Esophagus mucosa (tissue), 1 donor: ENCODE data around the gene NEBL. TPM values are rescaled to one million over a fixed set of nuclear protein-coding genes. Genes with fewer than 3 reads are reported as not detected.

ENCODE experiments used
- ATAC-seq: fragments of 200-7000 bp; cut with Tn5 transposase; one replicate; pipeline ENCODE4 v1.9.1; 2020
- total RNA-seq: library from RNA; stranded (reverse); gene quantifications from one replicate; pipeline ENCODE4 v1.2.4, GENCODE V29; 2023
- donor health status: DM: yes; HTN: yes; CAD: no.

Gene NEBL
- total RNA-seq, 1 donor from 2014 or later: 30.1 TPM

DNA sequence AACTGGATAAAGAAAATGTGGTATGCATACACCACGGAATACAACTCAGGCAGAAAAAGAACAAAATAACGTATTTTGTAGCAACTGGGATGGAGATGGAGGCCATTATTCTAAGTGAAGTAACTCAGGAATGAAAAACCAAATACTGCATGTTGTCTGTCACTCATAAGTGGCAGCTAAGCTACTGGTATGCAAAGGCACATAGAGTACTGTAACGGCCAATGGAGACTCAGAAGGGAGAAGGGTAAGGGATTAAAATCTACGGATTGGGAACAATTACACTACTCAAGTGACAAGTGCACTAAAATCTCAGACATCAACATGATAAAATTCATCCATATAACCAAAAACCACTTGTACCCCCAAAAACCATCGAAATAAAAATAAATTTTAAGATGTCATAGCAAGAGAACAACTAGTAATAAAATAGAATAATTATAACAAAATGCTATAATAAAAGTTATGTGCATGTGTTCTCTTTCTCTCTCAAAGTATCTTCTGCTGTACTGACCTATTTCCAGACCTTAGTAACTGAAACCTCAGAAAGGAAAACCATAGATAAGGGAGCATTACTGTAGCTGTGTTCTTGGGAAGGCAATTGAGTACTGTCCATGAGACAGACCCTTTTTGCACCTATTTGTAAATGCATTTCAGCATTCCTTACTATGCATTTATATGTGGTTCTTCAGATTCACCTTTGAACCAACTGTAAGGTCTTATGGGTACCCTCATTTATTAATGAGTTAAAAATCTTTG lies 6.7 kb upstream of the NEBL start:
- no peak for ATAC-seq

DNA sequence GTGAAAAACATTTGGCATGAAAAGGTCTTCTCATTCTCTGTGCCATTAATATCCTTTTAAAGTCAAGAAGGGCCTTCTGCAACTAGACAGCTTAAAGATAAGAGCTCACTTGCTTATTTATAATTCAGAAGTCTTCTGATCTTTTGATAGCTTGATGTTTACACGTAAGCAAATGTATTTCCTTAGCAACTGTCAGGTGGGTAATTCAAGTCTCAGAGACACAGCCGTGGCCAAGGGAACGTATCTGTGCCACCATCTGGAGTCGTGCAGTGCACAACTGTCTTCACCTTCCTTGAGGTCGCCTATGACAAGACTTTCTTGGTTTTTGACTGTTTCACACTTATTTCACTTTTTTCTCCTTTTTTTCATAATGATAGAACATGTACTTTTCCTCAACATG lies 4.0 kb upstream of the NEBL start:
- no peak for ATAC-seq

DNA sequence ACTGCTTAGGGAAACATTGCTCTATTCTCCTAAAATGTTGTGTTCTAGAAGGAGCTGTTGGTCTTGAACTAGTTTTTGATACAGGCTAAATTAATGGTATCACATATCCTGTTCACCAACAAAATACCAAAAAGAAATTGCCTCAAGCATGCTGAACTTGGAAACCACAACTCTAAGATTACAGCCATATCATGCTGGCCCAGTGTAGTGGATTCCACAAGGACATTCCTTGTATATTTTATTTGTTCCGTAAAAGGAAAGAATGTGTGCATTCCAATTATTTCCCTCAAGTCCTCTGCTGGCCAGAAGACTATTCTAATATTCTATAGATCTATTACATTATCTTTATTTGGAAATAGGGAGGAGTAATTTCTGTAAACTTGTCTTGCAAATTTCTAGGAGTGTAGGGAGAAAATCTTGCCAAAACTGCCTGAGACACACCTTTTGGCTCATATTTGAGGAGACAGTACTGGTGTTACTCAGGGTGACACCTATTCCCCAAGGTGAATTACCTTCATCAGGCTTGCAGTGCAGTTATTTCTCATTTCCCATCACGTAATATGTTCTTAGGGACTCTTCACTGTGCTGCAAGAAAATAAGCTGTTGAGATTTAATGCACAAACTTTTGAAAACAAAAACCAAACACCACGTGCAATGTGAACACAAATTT lies 1.9 kb upstream of the NEBL start:
- ATAC-seq: peak; percentile 57

DNA sequence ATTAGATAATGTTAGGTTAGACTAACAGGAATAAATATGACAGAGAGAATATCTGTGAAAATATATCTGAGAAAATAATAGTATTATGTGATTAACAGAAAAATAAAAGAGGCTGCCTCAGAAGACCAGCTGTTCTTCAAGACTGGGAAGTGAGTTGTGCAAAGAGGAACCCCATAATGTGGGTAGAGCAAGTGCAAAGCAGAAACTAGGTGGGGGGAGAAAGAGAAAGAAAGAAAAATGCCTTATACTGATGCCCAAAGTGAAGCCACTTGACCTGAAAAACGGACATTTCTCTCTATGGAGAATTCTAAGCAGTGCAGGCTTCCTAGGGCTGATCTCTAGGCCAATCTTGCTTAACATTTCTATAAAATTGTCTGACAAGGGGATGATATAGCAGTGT lies 3.8 kb downstream of the NEBL start:
- no peak for ATAC-seq

DNA sequence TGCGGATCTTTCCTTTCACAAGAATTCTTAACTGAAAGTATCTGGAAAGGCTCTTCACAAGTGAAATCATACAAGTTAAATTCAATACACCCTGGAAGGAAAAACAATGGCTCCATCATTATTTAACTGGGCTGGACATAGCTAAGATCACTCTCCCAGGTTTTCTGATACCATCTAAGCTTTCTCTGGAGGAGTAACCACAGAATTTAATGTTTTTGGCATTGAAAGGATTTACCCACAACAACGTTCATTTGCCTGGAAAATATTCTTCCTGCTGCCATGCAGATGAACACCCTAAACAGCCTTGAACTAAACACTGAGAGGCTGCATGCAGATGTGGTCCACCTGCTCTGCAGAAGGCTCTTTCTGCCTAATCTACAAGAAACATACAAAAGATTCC lies 4.3 kb downstream of the NEBL start:
- no peak for ATAC-seq

DNA sequence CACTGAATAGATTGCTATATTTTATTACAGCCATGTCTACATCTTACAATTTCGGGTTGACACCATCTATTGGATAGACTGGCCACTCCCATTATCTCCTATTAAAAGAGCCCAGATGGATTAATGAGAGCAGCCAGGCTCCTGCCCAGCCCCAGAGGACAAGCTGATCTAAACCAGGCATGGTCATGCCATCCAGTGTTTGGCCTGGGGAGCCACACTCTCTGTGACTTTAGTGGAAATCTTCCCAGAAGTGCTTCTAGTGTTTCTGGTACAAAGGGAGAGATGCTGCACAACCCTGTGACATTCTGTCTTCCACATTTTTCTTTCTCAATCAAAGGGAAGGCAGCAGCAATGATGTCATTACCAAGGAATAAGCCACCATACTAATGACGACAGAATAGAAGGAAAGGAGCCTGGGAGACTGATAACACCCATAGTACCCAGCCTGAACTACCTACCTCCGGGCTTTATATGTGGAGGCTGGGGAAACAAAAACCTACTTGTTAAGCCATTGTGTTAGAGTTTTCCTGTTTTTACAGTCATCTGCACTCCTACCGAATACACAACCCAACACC lies 5.0 kb downstream of the NEBL start:
- ATAC-seq: no peak

DNA sequence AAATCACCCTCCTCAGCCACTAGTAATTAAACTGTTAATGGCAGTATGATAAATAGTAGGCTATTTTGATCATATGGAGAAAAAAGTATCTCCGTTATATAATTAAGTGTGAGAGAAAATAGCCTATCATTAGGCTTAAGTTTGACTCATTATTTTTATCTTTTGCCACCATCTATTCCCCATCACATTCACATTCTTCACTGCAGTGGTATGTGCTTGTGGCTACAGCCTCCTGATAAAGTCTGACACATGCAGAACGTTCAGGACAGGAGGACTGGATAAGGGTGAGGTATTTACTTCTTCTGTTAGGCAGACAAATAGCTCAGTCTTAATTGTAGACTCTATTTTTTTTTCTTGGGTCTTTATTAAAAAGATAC lies 5.8 kb downstream of the NEBL start:
- no peak for ATAC-seq

DNA sequence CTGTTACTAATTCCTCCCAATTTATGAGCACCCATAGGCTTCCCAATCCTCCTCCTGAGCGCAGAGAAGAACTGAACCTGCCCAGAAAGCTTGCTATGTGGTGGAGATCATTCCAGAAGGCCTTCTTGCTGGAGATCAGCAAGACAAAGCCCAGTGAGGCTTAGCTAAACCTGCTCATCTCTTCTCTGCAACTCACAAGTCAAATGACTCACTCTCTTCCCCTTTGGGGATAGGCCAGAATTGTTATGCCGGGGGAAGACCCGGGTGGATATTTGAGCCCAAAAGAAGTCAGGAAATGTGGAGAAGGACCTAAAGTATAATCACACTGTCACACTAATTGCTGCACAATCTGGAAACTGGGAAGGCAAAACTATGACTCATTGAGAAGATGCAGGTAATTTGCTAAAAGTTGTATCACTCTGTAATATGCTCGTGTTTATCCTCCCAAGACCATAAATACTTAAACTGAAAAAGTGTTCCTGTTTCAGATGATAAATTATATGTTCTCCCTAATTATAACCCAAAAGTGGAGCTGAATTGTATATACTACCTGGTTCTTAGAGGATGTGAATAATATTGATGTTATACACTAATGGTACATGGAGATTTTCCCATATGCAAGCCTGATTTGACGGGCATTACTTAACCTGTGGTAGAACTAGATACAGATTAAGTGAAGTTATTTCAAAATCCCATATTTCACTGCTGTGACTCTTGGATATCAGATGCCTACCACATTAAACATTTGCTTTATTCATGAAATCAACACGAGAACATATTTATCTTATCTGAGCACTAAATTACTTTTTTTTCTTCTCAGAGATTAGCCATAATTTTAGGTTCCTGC lies 6.4 kb downstream of the NEBL start:
- ATAC-seq: no peak

DNA sequence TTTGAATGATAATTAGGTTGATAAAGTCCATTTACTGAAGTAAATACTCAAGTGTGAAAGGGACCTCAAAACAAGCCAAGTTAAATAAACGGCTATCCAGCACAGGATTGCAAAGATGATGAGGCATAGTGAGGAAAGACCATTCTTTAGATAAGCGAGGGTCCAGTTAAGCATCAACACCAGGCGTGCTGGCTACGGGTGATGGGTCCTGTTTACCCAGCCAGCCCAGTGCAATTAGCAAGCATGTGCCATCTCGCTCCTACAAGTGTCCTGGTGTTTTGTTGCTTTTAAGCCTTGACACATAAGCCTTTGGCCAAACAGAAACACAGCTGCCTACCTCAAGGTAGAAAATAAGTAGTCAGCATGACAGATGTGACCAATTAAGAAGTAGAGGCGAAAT lies 7.1 kb downstream of the NEBL start:
- no peak for ATAC-seq

DNA sequence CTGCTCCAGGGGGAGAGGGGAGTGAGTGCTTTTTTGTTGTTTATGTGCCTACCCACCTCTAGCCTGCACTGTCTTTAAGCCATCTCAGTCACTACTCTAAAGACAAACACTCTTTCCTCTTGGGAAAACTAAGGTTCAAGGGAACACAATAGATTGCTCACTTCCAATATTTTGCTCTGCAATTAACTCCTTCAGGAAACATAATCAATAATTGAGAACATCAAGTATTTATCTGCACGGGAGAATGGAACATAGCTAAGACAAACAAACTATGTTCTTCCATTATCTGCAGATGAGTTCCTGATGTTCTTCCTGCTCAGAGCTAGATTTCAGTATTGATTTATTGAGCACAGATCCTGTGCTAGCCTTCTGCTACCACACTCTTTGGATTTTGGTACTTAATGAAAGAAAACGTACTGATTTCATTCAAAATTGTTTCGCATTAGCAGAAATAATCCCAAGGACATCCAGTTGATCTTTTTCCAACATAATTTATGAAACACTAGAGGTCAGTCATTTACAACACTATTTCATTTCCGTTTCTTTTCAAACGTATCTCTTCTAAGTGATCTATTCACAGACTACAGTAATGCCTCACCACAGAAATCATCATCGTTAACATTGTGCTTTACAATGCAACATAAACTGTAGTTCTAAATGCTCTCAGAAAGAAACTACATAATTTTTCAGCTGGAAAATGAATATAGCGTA lies 8.3 kb downstream of the NEBL start:
- no peak for ATAC-seq

DNA sequence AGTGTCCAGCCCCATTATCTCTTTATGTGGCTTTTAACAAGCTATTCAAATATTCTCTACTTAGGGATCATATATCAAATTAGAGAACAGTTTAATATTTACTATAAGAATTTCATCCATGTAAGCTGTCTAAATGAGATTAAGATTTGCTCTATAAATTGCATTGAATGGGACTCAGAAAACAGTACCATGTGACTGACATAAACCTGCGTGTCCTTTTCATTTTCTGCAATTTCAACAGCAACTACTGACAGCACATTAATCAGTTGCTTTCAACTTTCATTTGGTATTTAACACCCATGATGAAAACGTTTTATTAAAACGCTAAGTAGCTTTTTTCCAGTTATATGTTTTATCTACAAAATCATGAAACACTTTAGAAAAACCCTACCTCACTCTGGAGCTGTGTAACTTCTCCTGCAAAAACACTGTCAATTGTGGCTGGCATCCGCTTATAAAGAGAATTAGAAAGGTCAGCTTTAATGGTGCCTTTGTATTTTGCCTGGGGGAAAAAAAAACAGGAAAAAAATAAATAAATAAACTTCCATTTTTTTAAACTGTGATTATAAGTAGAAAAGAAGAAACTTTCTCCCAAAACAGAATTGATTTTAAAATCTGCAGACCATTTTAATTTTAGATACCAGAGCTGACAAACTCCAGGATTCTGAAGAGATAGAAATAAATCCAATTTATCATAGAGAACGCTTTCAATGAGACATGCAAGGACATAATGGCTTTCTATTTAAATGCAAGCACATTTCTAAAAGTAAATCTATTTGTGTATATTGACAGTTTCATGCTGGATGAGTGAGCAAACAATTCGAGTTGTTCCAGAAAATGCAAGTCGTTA lies 9.2 kb downstream of the NEBL start:
- ATAC-seq: no peak

DNA sequence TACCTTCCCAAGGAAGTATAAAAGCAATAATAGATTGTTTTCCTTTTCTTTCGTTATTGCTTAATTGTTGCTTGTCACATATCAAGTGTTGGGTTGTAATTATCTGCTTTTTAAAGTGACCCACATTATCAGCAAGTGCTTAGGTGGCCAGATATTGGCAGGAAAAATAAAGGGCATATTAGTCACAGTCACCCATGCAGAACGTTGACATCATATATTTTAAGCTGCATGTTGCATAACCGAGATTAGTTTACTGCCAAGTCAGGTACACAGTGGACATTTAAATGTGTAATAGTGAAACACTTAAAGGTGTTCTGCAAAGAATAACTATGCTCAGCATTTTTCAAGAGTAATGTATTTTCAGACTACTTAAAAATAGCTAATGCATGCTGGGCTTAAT lies 11.4 kb downstream of the NEBL start:
- ATAC-seq: peak; percentile 98

DNA sequence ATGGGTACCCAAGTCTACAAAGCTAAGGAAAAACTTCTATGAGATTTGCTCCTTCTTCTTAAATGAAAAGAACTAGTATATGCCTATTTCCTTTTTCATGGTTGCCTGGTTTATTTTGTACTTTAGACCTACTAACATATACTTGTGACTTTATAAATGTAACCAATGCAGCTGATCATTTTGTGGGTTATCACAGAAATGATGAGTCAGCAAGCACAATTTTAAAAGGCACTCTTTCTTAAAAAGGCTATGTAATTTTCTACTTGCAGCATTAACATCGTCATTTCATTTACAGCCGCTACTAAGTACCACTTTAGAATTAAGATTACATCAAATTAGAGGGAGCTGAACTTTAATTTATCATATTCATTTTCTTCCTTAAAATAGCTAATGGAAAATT lies 13.6 kb downstream of the NEBL start:
- no peak for ATAC-seq

DNA sequence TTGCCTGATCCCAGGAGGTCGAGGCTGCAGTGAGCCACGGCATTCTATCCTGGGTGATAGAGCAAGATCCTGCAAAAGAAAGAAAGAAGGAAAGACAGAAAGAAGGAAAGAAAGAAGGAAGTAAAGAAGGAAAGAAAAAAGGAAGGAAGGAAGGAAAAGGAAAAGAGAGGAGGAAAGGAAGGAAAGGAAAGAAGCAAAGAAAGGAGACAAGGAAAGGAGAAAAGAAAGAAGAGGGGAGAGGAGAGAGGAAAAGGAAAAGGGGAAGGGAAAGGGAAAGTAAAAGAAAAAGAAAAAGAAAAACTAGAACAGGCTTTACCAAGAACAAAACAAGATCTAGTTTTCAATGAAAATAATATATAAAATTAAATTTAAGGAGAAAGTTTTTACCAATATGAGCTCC lies 15.0 kb downstream of the NEBL start:
- no peak for ATAC-seq

DNA sequence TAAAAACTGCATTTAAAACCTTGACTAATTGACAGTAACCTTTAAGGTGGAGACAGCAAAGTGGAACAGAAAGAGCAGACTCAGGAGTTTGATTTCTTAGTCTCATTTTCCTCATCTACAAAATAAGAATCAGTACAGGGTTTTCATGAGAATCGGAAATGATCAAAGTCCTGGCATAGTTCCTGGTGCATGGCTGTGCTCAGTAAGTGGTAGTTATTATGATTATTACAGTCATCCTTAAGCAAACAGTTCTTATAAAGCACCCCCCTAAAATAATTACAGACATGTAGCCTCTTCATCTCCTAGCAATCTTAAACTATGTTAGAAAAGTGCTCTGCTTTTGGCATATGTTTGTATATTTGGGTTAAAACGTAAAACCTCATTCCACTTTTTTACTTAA lies 18.0 kb downstream of the NEBL start:
- no peak for ATAC-seq

DNA sequence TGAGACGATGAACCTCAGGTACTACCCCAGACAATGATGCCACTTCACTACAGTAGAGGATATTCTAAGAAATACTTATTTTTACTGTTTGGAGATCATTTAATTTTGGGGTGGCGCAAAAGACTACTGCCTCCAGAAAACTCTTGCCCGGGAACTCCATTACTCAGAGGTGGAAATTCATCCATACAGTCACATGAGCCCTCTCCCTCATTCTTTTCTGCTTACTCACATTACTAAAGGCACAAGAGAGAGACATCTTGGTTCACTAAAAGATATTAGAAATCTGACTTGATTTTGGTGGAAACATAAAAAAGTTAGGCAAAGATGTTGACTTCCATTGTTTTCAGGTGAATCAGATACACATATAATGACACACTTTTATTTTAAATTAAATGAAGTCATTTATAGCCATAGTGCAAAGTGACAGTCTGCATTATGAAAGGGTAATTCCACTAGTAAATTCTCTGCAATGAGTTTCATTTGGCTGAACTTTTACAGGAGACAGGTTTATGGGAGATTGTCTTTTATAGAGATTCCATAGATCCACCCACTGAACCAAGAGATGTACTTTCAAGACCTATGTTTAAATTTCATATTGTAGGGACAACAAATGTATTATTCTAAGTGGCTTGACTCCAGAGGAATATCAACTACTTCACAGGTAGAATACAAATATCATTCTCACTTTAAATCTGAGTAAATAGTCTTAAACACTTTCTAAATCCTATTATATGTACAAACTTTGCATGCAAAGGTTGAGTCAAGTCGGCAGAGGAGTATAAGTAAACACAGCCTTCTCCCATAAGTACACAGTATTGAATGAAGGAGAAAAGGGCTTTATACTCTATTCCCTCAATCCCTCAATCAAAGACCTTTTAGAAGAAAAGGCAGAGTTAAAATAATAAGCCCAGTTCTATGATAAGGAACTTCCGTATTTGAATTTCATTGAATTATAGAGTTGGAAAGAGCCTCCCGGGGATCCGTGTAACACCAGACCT lies 18.8 kb downstream of the NEBL start:
- ATAC-seq: no peak

DNA sequence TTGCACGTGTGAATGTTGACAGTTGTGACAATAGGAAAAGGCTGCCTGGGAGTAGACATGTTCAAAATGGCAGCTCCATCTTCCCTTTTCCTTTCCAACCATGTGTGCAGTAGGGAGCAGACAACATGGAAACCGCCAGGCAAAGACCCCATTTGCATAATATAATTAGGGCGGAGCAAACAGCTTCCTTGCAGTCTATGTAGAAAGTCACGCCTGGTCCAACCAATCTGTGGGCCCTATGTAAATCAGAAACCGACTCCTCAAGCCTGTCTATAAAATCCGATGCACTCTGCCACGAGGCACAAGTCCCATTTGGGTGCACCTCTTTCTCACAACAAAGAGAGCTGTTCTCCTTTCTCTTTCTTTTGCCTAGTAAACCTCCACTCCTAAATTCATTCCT lies 19.6 kb downstream of the NEBL start:
- ATAC-seq: no peak

DNA sequence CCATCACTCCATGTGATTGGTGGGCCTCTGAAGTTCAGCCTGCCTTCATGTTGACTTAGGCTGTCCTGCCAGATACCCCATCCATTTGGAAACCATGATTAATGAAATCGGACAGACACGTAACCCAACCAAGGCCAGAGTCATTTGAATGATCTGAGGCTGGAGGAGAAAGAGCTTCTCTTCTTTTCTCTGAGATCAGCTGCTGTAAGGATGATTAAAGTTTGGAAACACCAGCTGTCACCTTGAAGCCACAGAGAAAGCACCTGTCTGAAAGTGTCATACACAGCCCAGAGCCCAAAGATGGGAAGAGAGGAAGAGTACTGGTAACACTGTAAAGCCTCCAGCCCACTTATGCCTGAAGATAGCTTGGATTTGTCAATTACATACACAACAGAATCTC lies 22.9 kb downstream of the NEBL start:
- ATAC-seq: no peak

DNA sequence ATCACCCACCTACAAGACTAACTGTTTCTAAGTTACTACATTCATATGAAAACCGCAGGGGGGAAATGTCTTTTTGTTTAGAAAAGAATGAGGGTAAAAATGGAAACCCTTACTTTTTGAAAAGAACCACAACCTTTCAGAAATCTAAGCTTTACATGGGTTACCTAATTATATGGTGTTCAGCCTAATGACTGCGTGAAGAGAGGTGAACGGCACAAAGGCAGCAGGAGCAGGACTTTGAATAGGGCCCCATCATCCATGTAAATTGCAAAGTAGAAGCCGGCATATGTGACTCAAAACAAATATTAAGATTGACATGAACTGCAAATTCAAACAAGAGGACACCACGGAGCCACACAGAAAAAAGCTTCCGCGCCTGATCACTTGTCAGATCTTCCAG lies 25.1 kb downstream of the NEBL start:
- ATAC-seq: no peak

DNA sequence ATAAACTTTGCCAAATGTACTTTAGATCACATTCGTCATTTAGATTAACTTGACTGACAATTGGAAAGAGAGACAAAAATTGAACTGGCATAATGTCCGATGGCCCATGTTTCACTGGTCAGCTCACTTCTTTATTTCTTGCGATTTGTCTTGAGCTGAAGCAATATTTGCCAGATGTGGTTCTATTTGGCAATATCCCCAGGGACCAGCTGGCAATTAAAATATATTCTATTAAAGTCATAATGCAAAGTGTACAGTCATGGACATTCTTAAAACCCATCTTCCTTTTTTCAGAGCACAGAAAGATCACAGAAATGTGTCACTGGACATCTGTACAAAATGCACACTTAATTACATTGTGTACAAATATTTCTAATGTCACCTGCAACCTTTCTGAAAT lies 26.3 kb downstream of the NEBL start:
- no peak for ATAC-seq
